Glutamatergic neuron (in vitro differentiated cells): ENCODE results near the gene DYRK3. TPM values are rescaled to one million over a fixed set of nuclear protein-coding genes. Genes with fewer than 3 reads are reported as not detected.
A peak's percentile ranks its signal among the peaks of the same experiment; 100 is the strongest.

Source experiments
- DNase-seq: peaks from one replicate; pipeline ENCODE4 v3.0.0; 2022
- H3K27ac Mint-ChIP-seq: one replicate; pipeline ENCODE4 v1.8.0; 2020; ENCODE audit warnings: mild to moderate bottlenecking, mixed read lengths, inconsistent platforms; ENCODE audit not compliant: unreplicated experiment
- H3K27me3 Mint-ChIP-seq: one replicate; pipeline ENCODE4 v1.8.0; 2020; ENCODE audit warnings: mild to moderate bottlenecking, moderate library complexity, mixed read lengths, inconsistent platforms; ENCODE audit not compliant: unreplicated experiment
- H3K36me3 Mint-ChIP-seq: one replicate; pipeline ENCODE4 v1.8.0; 2020; ENCODE audit warnings: mild to moderate bottlenecking, mixed read lengths, inconsistent platforms; ENCODE audit not compliant: unreplicated experiment
- H3K4me1 Mint-ChIP-seq: one replicate; pipeline ENCODE4 v1.8.0; 2020; ENCODE audit warnings: mild to moderate bottlenecking, low read depth, mixed read lengths, inconsistent platforms; ENCODE audit not compliant: unreplicated experiment
- H3K4me3 Mint-ChIP-seq: one replicate; pipeline ENCODE4 v1.8.0; 2020; ENCODE audit warnings: mild to moderate bottlenecking, mixed read lengths, inconsistent platforms; ENCODE audit not compliant: unreplicated experiment
- H3K9me3 Mint-ChIP-seq: one replicate; pipeline ENCODE4 v1.8.0; 2020; ENCODE audit warnings: mild to moderate bottlenecking, moderate library complexity, mixed read lengths, inconsistent platforms; ENCODE audit not compliant: unreplicated experiment
- CTCF ChIP-seq: fragments of 200-600 bp; sonication (generic); IDR thresholded peaks from one replicate; pipeline ENCODE4 v1.5.0; 2021; ENCODE audit not compliant: partially characterized antibody, unreplicated experiment
- total RNA-seq: library from RNA; stranded (reverse); fragmentation: NEBNext Ultra II Directional; extraction: Animal tissue kit (Norgen Biotek cat#: 25700); gene quantifications from one replicate; pipeline ENCODE4 v1.2.1, GENCODE V29; 2021; ENCODE audit not compliant: unreplicated experiment

DYRK3 gene
- total RNA-seq, 1 donor from 2014 or later, result 1.3 TPM

- TF ChIP-seq CTCF, result peak; percentile 39
- Mint-ChIP-seq H3K9me3 (peaks cover 3% of the 10 kb centered on the region), H3K4me1 (peaks cover 8% of the 10 kb centered on the region), H3K4me3 (no peak overlapping the region), H3K27ac (no peak overlapping the region), H3K27me3 (peaks cover 6% of the 10 kb centered on the region), H3K36me3 (no peaks in the 10 kb centered on the region)
- DNase-seq, result peak; percentile 58
Measured at GRCh38 chr1:206631085-206631509, 4.2 kb upstream of the DYRK3 start.

GRCh38 chr1:206633708-206634121, 1.6 kb upstream of the DYRK3 start:
- Mint-ChIP-seq H3K27ac (no peak overlapping the region), H3K27me3 (peaks cover 8% of the 10 kb centered on the region), H3K9me3 (peaks cover 4% of the 10 kb centered on the region), H3K4me1 (peaks cover 8% of the 10 kb centered on the region), H3K36me3 (no peaks in the 10 kb centered on the region), H3K4me3 (no peak overlapping the region)
- TF ChIP-seq CTCF, result no peak
- no peak for DNase-seq

GRCh38 chr1:206634365-206635079, 814 bp upstream of the DYRK3 start:
- TF ChIP-seq CTCF, result peak; percentile 77
- Mint-ChIP-seq H3K27ac (peak overlapping the region; percentile 45), H3K4me3 (peak overlapping the region; percentile 86), H3K36me3 (no peaks in the 10 kb centered on the region), H3K27me3 (peaks cover 8% of the 10 kb centered on the region), H3K9me3 (peaks cover 4% of the 10 kb centered on the region), H3K4me1 (peaks cover 8% of the 10 kb centered on the region)
- peak; percentile 89 for DNase-seq

GRCh38 chr1:206635978-206636345, 626 bp downstream of the DYRK3 start:
- Mint-ChIP-seq H3K27me3 (peaks cover 8% of the 10 kb centered on the region), H3K27ac (no peak overlapping the region), H3K36me3 (no peaks in the 10 kb centered on the region), H3K4me3 (peak overlapping the region; percentile 87), H3K4me1 (peaks cover 8% of the 10 kb centered on the region), H3K9me3 (peaks cover 3% of the 10 kb centered on the region)
- TF ChIP-seq CTCF, result no peak
- no peak for DNase-seq

- peaks cover 8% of the 10 kb centered on the region for H3K27me3 Mint-ChIP-seq
Measured at GRCh38 chr1:206636671-206637070, 1.3 kb downstream of the DYRK3 start.

More at GRCh38 chr1:206636671-206637070, 1.3 kb downstream of the DYRK3 start:
- no peaks in the 10 kb centered on the region for H3K36me3 Mint-ChIP-seq
- no peak overlapping the region for H3K4me3 Mint-ChIP-seq
- no peak for TF ChIP-seq CTCF
- no peak for DNase-seq
- peaks cover 8% of the 10 kb centered on the region for H3K4me1 Mint-ChIP-seq
- H3K27ac Mint-ChIP-seq, result no peak overlapping the region
- H3K9me3 Mint-ChIP-seq, result peaks cover 2% of the 10 kb centered on the region
